IPS-18a (cell line): ENCODE data around the gene TTC27.
"Not testable (repeated sequence)": the region's sequence is repeated elsewhere in the genome, so short reads cannot be mapped to it uniquely, and the experiment has no call there.

ENCODE experiments used
- H3K27ac ChIP-seq: one replicate; pipeline ENCODE4 v1.5.1; 2013; ENCODE audit warnings: low read length
- H3K27me3 ChIP-seq: one replicate; pipeline ENCODE4 v1.6.1; 2013; ENCODE audit warnings: mild to moderate bottlenecking, low read length; ENCODE audit not compliant: control insufficient read depth, insufficient read depth
- H3K36me3 ChIP-seq: one replicate; pipeline ENCODE4 v1.6.1; 2013; ENCODE audit warnings: low read depth, low read length; ENCODE audit not compliant: control insufficient read depth
- H3K4me1 ChIP-seq: one replicate; pipeline ENCODE4 v1.6.1; 2013; ENCODE audit warnings: low read depth, low read length; ENCODE audit not compliant: control insufficient read depth
- H3K4me3 ChIP-seq: one replicate; pipeline ENCODE4 v1.5.1; 2013; ENCODE audit warnings: low read length
- H3K9ac ChIP-seq: one replicate; pipeline ENCODE4 v1.6.1; 2013; ENCODE audit warnings: mild to moderate bottlenecking, low read length, moderate library complexity
- H3K9me3 ChIP-seq: one replicate; pipeline ENCODE4 v1.6.1; 2013; ENCODE audit warnings: low read depth, low read length; ENCODE audit not compliant: control insufficient read depth

TTC27 gene

GRCh38 chr2:32723467-32724079, 95.7 kb downstream of the TTC27 start:
- H3K36me3 ChIP-seq: peaks cover 3% of the 10 kb centered on the region
- no peaks in the 10 kb centered on the region for H3K27me3 ChIP-seq
- no peaks in the 10 kb centered on the region for H3K4me1 ChIP-seq
- H3K27ac ChIP-seq: no peak overlapping the region
- no peaks in the 10 kb centered on the region for H3K9me3 ChIP-seq
- H3K4me3 ChIP-seq: no peak overlapping the region
- H3K9ac ChIP-seq: no peak overlapping the region

- H3K4me1 ChIP-seq, H3K27ac ChIP-seq, H3K27me3 ChIP-seq, H3K4me3 ChIP-seq, H3K9ac ChIP-seq, H3K36me3 ChIP-seq, H3K9me3 ChIP-seq: not testable (repeated sequence)
Observed at GRCh38 chr2:32726678-32727077, 98.8 kb downstream of the TTC27 start.

- H3K9ac ChIP-seq: no peak overlapping the region
- no peak overlapping the region for H3K27ac ChIP-seq
- H3K4me1 ChIP-seq: peaks cover 5% of the 10 kb centered on the region
- no peaks in the 10 kb centered on the region for H3K27me3 ChIP-seq
- H3K9me3 ChIP-seq: no peaks in the 10 kb centered on the region
- H3K36me3 ChIP-seq: no peaks in the 10 kb centered on the region
- H3K4me3 ChIP-seq: no peak overlapping the region
Observed at GRCh38 chr2:32727157-32727556, 99.3 kb downstream of the TTC27 start.

GRCh38 chr2:32730958-32731357, 103.1 kb downstream of the TTC27 start:
- H3K4me3 ChIP-seq, H3K9ac ChIP-seq, H3K27ac ChIP-seq, H3K4me1 ChIP-seq, H3K36me3 ChIP-seq, H3K9me3 ChIP-seq, H3K27me3 ChIP-seq: not testable (repeated sequence)

GRCh38 chr2:32732120-32732519, 104.3 kb downstream of the TTC27 start:
- no peak overlapping the region for H3K4me3 ChIP-seq
- H3K27me3 ChIP-seq: no peaks in the 10 kb centered on the region
- no peak overlapping the region for H3K27ac ChIP-seq
- no peak overlapping the region for H3K9ac ChIP-seq
- H3K36me3 ChIP-seq: no peaks in the 10 kb centered on the region
- no peaks in the 10 kb centered on the region for H3K9me3 ChIP-seq
- H3K4me1 ChIP-seq: peaks cover 5% of the 10 kb centered on the region

GRCh38 chr2:32732912-32733472, 105.1 kb downstream of the TTC27 start:
- H3K4me1 ChIP-seq: peaks cover 5% of the 10 kb centered on the region
- H3K36me3 ChIP-seq: no peaks in the 10 kb centered on the region
- no peaks in the 10 kb centered on the region for H3K9me3 ChIP-seq
- no peak overlapping the region for H3K9ac ChIP-seq
- H3K27me3 ChIP-seq: no peaks in the 10 kb centered on the region
- no peak overlapping the region for H3K4me3 ChIP-seq
- H3K27ac ChIP-seq: no peak overlapping the region

- H3K27me3 ChIP-seq: no peaks in the 10 kb centered on the region
- H3K4me3 ChIP-seq: no peak overlapping the region
- no peaks in the 10 kb centered on the region for H3K9me3 ChIP-seq
- peaks cover 5% of the 10 kb centered on the region for H3K4me1 ChIP-seq
- H3K36me3 ChIP-seq: no peaks in the 10 kb centered on the region
- no peak overlapping the region for H3K27ac ChIP-seq
- H3K9ac ChIP-seq: no peak overlapping the region
Observed at GRCh38 chr2:32735348-32735747, 107.5 kb downstream of the TTC27 start.

- Histone ChIP-seq H3K36me3 (no peaks in the 10 kb centered on the region), H3K9ac (no peak overlapping the region), H3K4me1 (no peaks in the 10 kb centered on the region), H3K27me3 (no peaks in the 10 kb centered on the region), H3K4me3 (no peak overlapping the region), H3K9me3 (no peaks in the 10 kb centered on the region), H3K27ac (no peak overlapping the region)
Observed at GRCh38 chr2:32738939-32739338, 111.1 kb downstream of the TTC27 start.

- Histone ChIP-seq H3K9ac (no peak overlapping the region), H3K36me3 (no peaks in the 10 kb centered on the region), H3K27ac (no peak overlapping the region), H3K4me3 (no peak overlapping the region), H3K27me3 (no peaks in the 10 kb centered on the region), H3K4me1 (no peaks in the 10 kb centered on the region), H3K9me3 (no peaks in the 10 kb centered on the region)
Observed at GRCh38 chr2:32739664-32740063, 111.8 kb downstream of the TTC27 start.

- Histone ChIP-seq H3K27ac (no peak overlapping the region), H3K4me3 (no peak overlapping the region), H3K9me3 (no peaks in the 10 kb centered on the region), H3K9ac (no peak overlapping the region), H3K36me3 (no peaks in the 10 kb centered on the region), H3K4me1 (no peaks in the 10 kb centered on the region), H3K27me3 (no peaks in the 10 kb centered on the region)
Observed at GRCh38 chr2:32741575-32741974, 113.7 kb downstream of the TTC27 start.

- Histone ChIP-seq H3K36me3 (no peaks in the 10 kb centered on the region), H3K27me3 (no peaks in the 10 kb centered on the region), H3K4me1 (no peaks in the 10 kb centered on the region), H3K9ac (no peak overlapping the region), H3K27ac (no peak overlapping the region), H3K9me3 (no peaks in the 10 kb centered on the region), H3K4me3 (no peak overlapping the region)
Observed at GRCh38 chr2:32742376-32742775, 114.5 kb downstream of the TTC27 start.

GRCh38 chr2:32743480-32744236, 115.8 kb downstream of the TTC27 start:
- H3K4me3 ChIP-seq: no peak overlapping the region
- H3K27ac ChIP-seq: no peak overlapping the region
- no peaks in the 10 kb centered on the region for H3K27me3 ChIP-seq
- no peaks in the 10 kb centered on the region for H3K36me3 ChIP-seq
- H3K9ac ChIP-seq: no peak overlapping the region
- no peaks in the 10 kb centered on the region for H3K9me3 ChIP-seq
- no peaks in the 10 kb centered on the region for H3K4me1 ChIP-seq
